GM13976 (cell line): ENCODE measurements around the gene PRSS22.

Source experiments
- DNase-seq: peaks from one replicate; pipeline ENCODE4 v3.0.0; 2012; ENCODE audit warnings: low spot score
- CTCF ChIP-seq: IDR thresholded peaks from 2 replicates; pipeline ENCODE4 v1.5.1; 2012; ENCODE audit warnings: borderline replicate concordance, mild to moderate bottlenecking; ENCODE audit not compliant: insufficient read depth; ENCODE audit errors: extremely low read depth, missing control alignments, control extremely low read depth
- in situ Hi-C: fragments of 300-500 bp; cut with MboI; formaldehyde crosslinking; loops from one replicate; pipeline ENCODE4 v1.12.0; 2022; ENCODE audit warnings: low sequenced_read_pairs, mixed read lengths, inconsistent platforms; ENCODE audit not compliant: unreplicated experiment

The PRSS22 gene

GRCh38 chr16:2840914-2841313 is 17.1 kb downstream of the PRSS22 start:
- in situ Hi-C loops, result no loop called here
- no peak for DNase-seq
- no peak for TF ChIP-seq CTCF

- in situ Hi-C loops, result no loop called here
- no peak for DNase-seq
- no peak for TF ChIP-seq CTCF
These were observed 18.1 kb downstream of the PRSS22 start for GRCh38 chr16:2839650-2840450.

DNA sequence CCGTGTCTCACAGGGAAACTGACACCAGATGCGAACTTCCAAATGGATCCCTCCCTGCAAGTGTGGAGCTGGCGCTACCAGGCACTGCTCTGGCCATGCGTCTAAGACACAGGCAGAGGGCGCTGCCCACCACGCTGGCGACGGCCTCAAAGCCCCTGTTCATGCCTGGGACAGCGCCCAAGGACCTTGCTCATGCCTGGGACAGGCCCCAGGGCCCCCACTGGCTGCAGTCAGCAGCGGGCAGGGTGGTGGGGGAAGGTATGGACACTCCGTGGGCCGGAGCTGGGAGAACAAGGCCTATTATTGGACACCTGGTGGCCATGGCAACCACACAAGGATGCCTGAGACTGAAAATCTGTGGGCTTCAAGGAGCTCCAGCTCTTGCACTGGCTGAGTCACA is 19.0 kb downstream of the PRSS22 start:
- DNase-seq, result peak; percentile 87
- in situ Hi-C loops, result no loop called here
- peak; percentile 54 for TF ChIP-seq CTCF

DNA sequence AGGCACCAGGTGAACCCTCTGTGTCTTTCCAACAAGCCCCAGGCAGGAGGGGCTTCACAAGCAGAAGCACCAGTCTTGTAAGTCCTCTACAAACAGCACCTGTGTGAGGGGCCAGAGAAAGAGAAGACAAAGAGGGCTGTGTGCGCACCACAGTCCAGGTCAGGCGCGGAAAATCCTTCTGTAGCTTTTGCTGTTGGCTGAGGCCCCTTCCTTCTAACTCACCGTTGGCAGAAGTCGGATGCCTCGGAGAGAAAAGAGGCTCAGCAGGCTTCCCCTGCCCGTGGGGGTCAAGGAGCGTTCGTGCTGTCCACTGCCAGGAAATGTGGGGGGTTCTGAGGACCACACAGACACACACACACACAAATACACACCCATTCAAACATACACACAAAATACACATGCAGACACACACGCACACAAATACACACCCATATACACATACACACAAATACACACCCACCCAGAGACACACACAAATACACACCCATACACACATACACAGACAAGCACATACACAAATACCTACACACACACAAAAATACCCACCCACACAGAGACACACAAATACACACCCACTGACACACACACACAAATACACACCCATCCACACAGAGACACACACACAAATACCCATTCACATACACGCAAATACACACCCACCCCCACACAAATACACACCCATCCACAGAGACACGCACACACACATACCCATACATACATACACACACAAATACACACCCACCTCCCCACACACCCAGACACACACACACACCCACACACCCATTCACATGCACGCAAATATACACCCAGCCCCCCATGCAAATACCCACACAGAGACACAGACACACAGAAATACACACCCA is 21.1 kb downstream of the PRSS22 start:
- DNase-seq, result no peak
- no peak for TF ChIP-seq CTCF
- in situ Hi-C loops, result no loop called here

DNA sequence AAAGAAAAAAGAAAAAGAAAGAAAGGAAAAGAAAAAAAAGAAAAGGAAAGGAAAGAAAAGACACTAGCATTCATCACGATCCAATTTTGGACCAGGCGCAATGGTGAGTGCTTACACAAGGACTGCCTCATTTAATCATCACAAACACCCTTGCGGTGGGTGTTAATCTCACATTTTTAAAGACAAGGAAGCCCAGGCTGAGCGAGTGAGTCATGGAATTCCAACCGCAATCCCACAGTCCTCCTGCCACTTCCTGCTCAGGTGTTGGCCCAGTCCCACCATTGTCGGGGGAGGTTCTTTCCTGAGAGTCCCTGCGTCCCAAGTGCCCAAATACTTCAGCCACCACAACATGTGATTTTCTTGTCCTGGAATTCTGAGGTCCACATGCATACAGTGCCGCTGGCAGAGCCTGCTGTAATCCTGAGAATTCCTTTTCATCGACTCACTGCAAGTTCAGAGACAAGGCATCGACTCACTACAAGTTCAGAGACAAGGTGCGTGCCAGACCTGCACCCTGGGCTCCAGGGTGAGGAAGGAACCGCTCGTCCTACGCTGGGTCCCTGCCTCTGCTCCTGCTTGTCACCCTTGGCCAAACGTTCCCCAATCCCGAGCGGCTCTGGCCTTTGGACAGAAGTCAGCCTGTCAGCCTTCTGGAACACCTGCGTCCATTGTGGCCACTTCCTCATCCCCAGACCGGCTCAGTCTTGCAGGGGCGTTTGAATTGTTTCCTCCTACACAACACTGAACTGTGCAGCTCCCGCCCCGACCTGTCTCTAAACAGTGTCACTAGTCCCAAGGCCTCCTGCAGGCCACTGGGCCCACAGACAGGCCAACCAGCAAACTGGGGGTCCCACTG is 22.1 kb downstream of the PRSS22 start:
- in situ Hi-C loops, result no loop called here
- no peak for DNase-seq
- TF ChIP-seq CTCF, result no peak

DNA sequence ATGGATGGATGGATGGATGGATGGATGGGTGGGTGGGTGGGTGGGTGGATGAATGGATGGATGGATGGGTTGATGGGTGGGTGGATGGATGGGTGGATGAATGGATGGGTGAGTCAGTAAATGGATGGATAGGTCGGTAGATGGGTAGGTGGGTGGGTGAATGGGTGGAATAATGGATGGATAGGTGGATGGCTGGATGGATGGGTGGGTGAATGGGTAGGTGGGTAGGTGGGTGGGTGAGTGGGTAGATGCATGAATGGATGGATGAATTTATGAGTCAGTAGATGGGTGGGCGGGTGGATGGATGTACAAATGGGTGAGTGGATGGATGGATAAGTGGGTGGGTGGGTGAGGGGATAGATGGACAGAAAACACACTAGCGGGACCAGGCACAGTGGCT is 23.0 kb downstream of the PRSS22 start:
- DNase-seq, result no peak
- TF ChIP-seq CTCF, result no peak
- in situ Hi-C loops, result no loop called here
